Activated naive CD4-positive, alpha-beta T cell (primary cell): ENCODE measurements around the gene NDC80.
A peak's percentile ranks its signal among the peaks of the same experiment; 100 is the strongest.
"Not testable (repeated sequence)": the region's sequence is repeated elsewhere in the genome, so short reads cannot be mapped to it uniquely, and the experiment has no call there.

Experiments used
- DNase-seq, 4 experiments: peaks; one replicate each; lab custom pipeline; 2025; lab: John Stamatoyannopoulos, UW

NDC80 gene

DNA sequence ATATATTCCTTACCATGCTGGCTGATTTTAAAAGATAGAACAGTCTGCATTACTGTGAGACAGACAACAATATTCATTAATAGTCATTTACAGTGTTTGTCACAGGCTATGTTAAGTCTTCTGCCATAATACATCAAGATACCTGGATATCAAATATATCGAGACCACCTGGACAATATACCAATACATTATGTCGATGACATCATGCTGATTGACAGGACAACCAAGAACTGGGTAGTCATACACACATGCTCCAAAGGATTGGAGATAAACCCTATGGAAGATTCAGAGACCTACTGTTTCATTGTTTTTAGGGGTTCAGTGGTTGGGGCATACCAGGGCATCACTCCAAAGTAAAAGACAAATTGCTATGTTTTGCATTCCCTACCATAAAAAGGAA, 57.6 kb downstream of the NDC80 start:
- no peak for DNase-seq

DNA sequence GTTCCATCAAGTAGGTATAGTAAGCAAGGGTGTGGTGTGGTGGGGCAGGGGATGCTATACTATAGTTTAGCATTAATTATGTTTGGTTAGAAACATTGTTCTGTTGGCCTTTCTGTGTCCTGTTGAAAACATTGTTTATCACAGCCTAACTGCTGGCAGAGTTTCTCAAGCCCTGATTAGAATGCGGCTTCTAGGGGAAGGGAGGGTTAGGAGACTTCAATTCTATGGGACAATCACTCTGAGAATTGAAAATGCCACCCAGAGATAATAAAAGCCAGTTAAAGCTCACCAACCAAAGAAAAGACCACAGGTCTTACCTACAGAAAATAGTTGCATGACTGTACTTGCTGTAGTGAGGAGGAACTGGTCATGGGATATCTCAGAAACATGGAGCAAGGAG, 64.2 kb downstream of the NDC80 start:
- DNase-seq: no peak

DNA sequence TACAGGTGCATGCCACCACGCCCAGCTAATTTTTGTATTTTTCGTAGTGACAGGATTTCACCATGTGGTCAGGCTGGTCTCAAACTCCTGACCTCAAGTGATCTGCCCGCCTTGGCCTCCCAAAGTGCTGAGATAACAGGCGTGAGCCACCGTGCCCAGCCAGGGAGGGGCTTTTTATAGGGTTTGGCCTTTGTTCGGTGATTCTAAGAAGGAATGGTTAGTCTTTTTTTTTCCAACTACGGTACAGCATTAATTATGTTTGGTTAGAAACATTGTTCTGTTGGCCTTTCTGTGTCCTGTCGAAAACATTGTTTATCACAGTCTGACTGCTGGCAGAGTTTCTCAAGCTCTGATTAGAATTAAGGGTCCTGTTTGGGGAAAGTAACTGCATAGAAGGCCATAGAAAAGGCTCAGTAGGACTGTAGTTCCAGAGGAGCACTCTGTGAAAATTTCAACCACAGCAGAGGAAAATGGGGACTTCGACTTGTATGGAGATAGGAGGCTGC, 64.8 kb downstream of the NDC80 start:
- DNase-seq: peak in 1 of 4 experiments; percentile 26

DNA sequence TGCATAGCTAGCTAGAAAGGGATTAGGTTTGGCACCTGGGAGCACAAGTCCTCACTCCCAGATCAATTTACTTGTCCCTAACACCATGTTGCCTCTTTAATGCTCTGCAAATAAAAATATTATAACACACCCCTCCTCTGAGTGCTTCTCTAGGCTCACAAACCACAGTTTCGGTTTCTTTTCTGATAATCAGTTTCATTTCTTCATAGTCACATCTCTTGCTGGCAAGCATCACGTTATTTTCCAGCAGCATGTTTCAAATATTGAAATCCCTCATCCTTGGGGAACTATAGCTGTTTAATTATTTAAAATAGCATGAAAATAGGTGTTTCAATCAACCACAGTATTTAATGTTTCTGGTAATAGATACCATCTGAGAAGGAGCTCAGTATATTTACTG, 70.3 kb downstream of the NDC80 start:
- DNase-seq: no peak

DNA sequence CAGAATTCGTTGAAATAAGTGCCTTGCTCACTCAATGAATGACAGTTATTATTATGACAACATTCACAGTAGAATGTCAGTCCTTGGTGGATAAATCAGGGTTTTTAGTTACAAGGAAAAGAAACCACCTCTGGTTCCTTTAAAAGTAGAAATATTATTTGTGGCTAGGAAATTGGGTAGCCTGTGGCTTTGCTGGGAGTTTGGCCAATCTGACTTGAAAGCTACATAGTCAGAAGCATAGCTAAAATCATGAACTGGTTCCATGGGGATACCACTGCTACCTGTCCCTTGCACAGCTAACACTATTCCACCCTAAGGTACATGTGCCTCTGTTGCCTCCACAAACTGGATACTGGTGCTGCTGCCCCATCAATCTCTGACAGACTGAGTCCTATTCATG, 71.4 kb downstream of the NDC80 start:
- DNase-seq: no peak

DNA sequence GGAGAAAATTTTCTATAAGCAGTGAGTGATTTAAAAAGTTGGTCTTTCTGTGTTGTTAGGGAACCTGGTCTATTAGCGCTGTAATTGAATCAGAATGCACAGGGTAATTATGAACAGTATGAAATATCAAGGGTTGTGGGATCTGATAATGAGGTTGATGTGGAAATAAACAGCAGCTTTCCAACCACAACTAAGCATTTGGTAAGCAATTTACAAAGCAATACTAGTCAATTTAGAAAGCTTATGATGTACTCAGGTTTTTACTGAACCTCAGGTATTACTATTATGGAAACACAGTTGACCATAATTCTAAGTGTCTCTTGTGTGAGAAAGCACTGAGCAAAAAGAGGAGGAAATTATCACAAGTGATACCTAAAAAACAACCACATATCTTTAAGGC, 73.2 kb downstream of the NDC80 start:
- DNase-seq: no peak

DNA sequence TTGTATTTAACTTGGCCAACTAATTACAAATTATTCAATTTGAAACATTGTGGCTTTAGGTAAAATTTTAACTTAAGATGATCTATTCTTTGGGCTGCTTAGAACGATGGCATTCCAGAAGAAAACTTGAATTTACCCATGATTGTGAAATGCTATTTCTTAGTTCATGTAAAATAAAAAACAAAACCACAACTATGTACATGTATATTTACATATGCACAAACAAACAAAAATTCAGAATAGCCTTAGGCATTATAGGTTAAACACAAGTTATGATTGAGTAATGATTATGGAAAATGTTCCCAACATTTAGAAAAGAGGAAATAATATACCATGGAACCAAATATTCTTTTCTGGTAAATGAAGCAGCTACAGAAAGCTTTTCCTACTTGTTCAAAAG, 80.6 kb downstream of the NDC80 start:
- DNase-seq: no peak

DNA sequence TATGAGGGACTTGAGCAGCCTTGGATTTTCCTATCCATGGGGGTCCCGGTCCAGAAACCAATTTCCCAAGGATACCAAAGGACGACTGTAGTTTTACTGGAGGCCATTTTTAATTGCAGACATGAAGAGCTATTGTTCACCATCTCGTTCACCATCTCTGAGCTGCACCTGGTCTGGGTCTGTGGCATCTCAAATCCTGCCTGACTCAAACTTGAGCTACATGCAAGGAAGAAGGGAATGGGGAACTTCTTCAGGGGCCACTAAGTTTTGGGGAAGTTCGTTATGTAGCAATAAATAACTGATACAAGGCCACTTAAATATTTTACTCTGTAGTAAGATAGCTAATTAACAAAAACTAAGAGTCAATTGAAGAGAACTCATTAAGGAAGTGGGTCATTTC, 82.1 kb downstream of the NDC80 start:
- no peak for DNase-seq

DNA sequence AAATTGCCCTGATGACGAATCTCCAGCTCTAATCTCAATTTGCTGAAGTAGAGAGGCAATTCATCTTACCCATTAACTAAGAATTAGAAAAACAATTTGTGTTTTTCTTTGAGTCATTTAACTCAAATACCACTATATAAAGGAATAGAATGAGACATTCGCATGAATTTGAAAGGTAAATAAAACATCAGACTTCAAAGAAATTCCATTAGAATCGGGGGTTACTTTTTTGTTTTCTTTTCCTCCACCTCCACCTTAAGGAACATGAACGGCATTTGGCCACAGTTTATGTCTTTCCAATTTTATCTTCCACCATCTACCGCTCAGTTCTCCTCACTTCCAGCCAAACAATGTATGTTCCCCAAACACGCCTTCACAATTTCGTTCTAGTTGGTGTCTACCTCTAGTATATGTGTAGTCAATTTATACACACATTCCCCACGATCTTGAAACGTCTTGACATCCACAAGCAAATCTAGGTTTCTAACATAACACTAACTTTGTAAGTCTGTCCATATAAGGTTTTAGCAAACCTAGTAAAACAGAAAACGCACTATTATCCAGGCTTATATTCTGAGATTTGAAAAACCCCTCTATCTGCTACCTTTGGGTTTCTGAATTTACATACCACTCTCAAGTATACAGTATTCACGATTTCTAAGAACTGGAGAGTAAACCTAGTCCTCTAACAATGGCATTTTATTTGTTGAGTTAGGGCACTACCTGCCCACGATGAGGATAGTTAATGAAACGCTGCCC, 83.0 kb downstream of the NDC80 start:
- no peak for DNase-seq

DNA sequence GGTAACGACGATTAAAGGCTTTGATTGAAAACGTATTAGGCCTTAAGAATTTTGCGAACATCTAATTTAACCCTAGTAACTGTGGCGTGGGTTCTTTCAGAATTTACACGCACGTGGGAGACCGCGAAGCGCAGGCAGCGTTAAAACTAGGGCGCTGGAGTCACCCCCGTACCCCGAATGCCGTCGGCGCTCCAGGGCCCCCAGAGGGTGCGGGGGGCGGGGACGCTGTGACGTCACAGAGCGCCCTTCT, 83.5 kb downstream of the NDC80 start:
- DNase-seq: peak in 2 of 4 experiments; percentile 70 to 74

DNA sequence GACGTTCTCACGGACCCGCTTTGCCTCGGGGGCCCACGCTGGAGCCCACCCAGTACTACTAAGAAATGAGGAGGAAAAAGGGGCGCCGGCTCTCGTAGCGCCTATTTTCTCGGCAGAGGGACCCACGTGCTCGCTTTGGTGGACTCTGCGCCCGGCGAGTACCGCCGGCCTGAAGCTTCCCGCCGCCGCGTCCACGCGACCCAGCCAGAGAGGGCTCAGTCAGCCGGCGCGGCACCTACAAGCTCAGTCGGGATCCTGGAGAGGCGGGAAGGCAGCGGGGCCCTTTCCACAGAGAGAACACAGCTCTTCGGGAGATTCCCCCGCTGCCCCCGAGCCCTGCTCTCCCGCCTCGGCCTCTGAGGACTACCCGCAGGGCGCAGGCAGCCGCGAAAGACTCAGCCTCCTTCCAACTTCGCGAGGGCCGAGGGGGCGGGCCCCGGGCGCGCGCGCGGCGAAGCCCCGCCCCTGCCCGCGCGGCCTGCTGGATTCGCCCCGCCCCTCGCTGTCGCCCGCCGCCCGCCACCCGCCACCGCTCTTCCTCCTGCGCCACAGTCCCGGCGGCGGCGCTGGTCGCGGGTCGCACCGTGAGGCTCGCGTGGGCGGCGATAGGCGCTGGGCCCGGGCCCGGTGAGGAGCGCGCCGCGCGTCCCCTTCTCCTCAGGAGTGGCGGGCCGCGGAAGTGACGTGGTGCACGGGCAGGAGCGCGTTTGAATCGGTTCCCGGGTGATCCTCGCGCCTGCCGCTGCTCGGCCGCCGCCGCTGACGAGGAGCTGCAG, 84.0 kb downstream of the NDC80 start, which contains the start of gene SMCHD1:
Gene SMCHD1, plus strand, starts transcription at position 549 of the 776 bp plus-strand sequence. CDS start 350 bp downstream, outside the sequence.
- DNase-seq: peak; percentile 74 to 89 (median 77)

DNA sequence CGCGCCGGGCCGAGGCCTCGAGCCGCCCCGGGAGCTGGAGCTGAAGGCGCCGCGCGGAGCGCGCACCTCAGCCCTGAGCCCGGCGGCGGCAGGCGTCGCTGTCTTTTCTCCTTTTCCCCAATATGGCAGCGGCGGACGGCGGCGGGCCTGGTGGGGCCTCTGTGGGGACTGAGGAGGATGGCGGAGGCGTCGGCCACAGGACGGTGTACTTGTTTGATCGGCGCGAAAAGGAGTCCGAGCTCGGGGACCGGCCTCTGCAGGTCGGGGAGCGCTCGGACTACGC, 84.5 kb downstream of the NDC80 start:
- peak in 3 of 4 experiments; percentile 61 to 68 (median 64) for DNase-seq

DNA sequence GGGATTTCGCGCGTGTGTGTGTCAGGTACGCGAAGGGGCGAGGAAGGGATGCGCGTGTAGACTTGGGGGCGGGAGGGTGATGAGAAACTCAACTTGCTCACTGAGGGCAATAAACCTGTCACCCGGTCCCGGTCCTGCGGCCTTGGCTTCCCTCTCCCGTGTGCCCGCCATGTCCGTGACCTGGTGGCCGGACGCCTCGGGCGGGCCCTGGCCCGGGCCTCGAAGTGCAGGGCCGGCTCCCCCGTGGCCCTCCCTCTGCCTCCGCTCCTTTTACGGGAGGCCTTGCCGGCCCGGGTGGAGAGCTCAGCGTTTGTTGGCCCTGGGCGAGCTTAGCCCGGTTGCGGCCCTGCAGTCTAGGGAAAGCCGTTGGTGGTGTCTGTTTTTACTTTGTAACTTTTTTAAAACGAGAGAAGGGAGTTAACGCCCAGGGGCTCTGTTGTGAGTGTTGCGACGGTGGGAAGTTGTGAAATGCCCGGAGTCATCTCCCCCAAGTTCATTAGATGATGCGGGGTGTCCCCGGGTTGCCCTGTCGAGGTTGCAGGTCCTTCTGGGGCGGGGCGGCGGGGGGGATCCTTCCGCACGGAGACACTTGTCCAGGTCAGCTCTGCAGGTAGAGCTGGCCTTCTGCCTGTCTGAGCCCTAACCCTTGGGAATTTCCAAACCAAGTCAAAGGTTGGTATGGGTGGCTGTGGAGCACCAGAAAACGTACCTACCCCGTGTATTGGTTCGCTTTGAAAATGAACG, 85.1 kb downstream of the NDC80 start:
- DNase-seq: peak in 3 of 4 experiments; percentile 24 to 31 (median 29)

DNA sequence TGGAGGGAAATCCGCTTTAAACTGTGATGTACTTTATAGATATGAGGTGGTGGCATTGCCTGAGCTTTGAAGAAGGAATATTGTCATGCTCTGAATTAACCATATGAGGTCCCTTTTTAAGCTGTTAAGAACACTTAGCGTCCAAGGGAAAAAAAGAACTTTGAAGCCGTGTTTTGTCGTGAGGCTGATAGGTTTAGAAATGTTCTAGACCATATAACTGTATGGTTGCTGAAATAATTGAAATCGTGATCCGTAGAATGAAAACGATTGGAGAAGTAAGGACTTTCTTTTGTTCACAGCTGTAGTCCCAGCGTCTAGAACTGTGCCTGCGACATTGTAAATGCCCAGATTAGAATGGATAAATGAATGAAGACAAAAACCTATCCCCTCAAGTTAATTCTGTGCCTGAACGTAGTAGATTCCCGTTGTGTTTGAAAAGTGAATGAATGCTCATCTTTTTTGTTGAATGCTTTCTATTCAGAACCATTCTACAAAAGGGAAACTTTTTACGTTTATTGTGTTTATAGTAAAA, 85.7 kb downstream of the NDC80 start:
- no peak for DNase-seq

DNA sequence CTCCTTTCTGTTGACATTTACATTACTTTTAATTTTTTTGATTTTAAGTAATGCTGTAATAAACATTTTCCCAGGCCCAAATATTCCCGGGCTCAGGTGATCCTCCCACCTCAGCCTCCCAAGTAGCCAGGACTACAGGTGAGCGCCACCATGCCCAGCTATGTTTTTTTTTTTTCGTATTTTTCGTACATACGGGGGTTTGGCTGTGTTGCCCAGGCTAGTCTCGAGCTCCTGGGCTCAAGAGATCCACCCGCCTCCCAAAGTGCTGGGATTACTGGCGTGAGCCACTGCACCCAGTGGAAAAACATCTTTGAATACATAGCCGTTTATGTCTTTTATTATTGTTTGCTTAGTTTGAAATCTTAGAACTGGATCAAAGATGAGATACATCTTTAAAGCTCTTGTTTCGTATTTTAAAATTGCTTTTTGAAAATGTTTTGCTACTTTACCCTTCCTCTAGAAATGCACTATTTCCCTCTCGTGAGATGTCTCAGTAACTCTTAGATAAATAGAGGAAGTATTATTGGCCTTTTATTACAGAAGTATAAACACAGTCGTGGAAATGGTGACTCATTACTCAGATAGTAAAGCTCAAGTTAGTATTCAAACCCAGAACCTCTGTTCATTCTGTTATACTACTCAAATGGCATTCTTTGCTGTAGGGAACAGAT, 86.6 kb downstream of the NDC80 start:
- no peak for DNase-seq

DNA sequence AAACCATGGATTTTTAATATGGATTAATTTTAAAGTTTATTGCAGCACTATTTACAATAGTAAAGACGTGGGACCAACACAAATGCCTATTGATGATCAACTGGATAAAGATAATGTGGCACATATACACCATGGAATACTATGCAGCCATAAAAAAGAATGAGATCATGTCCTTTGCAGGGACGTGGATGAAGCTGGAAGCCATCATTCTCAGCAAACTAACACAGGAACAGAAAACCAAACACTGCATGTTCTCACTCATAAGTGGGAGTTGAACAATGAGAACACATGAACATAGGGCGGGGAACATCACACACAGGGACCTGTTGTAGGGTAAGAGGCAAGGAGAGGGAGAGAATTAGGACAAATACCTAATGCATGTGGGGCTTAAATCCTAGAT, 89.5 kb downstream of the NDC80 start:
- not testable (repeated sequence) for DNase-seq

DNA sequence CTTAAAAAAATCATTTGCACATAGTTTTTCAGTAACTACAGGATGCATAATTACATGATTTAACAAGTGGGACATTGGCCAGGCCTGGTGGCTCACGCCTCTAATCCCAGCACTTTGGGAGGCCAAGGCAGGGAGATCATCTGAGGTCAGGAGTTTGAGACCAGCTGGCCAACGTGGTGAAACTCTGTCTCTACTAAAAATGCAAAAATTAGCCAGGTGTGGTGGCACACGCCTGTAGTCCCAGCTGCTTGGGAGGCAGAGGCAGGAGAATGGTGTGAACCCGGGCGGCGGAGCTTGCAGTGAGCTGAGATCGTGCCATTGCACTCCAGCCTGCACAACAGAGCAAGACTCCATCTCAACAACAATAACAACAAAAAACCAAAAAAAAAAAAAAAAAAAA, 90.9 kb downstream of the NDC80 start:
- not testable (repeated sequence) for DNase-seq

DNA sequence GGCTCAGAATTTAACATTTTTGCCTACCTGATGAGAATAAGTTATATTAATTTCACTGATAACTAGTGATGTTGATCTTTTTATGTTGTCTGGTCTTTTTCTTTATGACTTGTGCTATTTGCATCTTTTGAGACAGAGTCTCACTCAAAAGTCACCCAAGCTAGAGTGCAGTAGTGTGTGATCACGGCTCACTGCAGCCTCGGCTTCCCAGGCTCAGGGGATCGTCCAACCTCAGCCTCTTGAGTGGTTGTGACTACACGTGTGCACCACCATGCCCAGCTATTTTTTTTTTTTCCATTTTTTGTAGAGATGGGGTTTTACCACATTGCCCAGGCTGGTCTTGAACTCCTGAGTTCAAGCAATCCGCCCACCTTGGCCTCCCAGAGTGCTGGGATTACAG, 91.6 kb downstream of the NDC80 start:
- no peak for DNase-seq
